Right kidney (tissue), 9 donors: ENCODE measurements around the gene SPATA13.
"Not testable (repeated sequence)": the region's sequence is repeated elsewhere in the genome, so short reads cannot be mapped to it uniquely, and the experiment has no call there.

Source experiments
- DNase-seq: peaks from one replicate; pipeline ENCODE4 v3.0.0-alpha.2; 2016
- long read RNA-seq, 8 donors: transcript quantifications; one replicate each; lab custom pipeline, GENCODE V29; 2026

The SPATA13 gene
- long read RNA-seq, donor 1, full-length matches to known transcripts, result 2 of 2 reads
- long read RNA-seq, donor 1, partial matches to known transcripts, result 0 of 2 reads
- long read RNA-seq, donor 1, other reads (novel, unspliced or antisense), result 0 of 2 reads
- long read RNA-seq, donor 2, partial matches to known transcripts, result 5 of 8 reads
- long read RNA-seq, donor 2, other reads (novel, unspliced or antisense), result 0 of 8 reads
- long read RNA-seq, donor 3, full-length matches to known transcripts, result 6 of 6 reads
- long read RNA-seq, donor 3, partial matches to known transcripts, result 0 of 6 reads
- long read RNA-seq, donor 3, other reads (novel, unspliced or antisense), result 0 of 6 reads
- long read RNA-seq, donor 4, transcript SPATA13-209 (2 exons, 2,191 nt), result major isoform, 8 of 22 reads
- long read RNA-seq, donor 4, partial matches to known transcripts, result 12 of 22 reads
- long read RNA-seq, donor 4, other reads (novel, unspliced or antisense), result 0 of 22 reads
- long read RNA-seq, donor 5, full-length matches to known transcripts, result 6 of 6 reads
- long read RNA-seq, donor 5, partial matches to known transcripts, result 0 of 6 reads
- long read RNA-seq, donor 5, other reads (novel, unspliced or antisense), result 0 of 6 reads
- long read RNA-seq, donor 6, full-length matches to known transcripts, result 10 of 10 reads
- long read RNA-seq, donor 6, partial matches to known transcripts, result 0 of 10 reads
- long read RNA-seq, donor 6, other reads (novel, unspliced or antisense), result 0 of 10 reads
- long read RNA-seq, donor 7, full-length matches to known transcripts, result 13 of 34 reads
- long read RNA-seq, donor 7, partial matches to known transcripts, result 21 of 34 reads
- long read RNA-seq, donor 7, other reads (novel, unspliced or antisense), result 0 of 34 reads
- long read RNA-seq, donor 8, full-length matches to known transcripts, result 8 of 8 reads
- long read RNA-seq, donor 8, partial matches to known transcripts, result 0 of 8 reads
- long read RNA-seq, donor 8, other reads (novel, unspliced or antisense), result 0 of 8 reads

DNA sequence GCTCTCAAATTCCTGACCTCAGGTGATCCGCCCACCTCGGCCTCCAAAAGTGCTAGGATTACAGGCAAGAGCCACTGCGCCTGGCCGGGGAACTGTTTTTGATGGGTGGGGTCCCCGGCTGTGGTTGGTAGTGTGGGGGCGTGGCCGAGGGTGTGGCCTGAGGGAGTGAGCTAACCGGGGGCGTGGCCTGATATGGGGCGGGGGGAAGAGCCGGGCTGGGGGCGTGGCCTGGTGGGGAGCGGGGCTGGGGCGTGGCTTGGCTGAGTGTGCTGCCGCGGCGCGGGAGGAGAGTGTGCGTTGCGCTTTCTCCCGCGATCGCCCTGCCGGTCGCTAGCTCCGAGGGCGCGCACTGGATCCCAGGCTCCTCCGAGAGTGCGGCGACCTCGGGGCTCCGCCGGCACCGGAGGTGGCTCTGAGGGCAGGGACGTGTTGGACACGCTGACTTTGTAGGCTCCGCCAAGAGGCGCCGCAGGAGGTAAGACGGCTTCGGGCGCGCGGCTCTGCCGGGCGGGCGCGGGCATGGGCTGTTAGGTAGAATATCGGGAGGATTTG is at the start of gene SPATA13:
SPATA13 (plus strand) TSS at position 263 of the 552 bp plus-strand sequence. CDS start 62,210 bp downstream, outside the sequence.
- peak; percentile 91 for DNase-seq

GRCh38 chr13:24112791-24113190 is 47.7 kb upstream of the SPATA13 start:
- no peak for DNase-seq

DNA sequence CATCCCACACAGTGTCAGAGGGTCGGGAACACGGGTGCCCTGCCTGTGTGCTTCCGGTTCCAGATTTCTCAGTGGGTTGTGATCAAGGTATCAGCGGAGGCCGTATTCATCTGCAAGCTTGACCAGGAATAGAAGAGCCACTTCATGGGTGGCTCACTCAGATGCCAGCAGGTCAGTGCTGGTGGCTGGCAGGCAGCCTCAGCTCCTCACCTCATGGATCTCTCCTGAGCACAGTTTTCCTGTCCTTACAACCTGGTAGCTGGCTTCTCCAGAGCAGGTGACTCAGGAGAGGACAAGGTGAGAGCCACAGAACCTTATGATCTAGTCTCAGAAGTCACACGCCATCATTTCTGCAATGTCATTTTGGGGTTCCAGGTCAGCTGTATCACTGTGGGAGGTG is 44.8 kb upstream of the SPATA13 start:
- no peak for DNase-seq

DNA sequence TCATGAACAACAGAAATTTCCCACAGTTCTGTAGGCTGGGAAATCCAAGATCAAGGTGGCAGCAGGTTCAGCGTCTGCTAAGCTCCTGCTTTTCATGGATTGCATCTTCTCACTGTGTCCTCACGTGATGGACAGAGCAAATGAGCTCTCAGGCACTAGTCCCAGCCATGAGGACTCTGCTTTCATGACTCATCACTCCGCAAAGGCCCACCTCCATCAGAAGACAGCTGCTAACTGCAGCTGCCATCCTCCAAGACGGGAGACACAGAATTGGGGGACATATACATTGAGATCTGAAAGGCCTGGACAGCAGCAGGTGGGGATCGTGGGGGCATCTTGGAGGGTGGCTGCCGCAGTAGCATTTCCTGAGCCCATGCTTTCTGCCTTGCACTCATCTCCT is 44.4 kb upstream of the SPATA13 start:
- DNase-seq, result no peak

DNA sequence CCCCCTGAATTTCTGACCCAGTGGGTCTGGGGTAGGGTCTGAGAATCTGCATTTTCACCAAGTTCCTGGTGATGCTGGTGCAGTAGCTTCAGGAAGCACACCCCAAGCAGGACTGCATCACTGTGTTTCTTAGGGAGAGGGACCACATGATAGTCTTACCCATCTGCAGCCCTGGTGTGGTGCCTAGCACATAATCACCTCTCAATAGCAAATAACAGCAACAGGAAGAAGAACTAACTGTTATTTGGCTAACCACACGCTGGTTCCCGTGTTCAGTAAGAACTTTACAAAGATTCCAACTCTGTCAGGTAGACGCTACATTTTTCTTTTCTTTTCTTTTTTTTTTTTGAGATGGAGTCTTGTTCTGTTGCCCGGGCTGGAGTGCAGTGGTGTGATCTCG is 41.9 kb upstream of the SPATA13 start:
- no peak for DNase-seq

GRCh38 chr13:24119626-24120508 is 40.7 kb upstream of the SPATA13 start:
- no peak for DNase-seq

DNA sequence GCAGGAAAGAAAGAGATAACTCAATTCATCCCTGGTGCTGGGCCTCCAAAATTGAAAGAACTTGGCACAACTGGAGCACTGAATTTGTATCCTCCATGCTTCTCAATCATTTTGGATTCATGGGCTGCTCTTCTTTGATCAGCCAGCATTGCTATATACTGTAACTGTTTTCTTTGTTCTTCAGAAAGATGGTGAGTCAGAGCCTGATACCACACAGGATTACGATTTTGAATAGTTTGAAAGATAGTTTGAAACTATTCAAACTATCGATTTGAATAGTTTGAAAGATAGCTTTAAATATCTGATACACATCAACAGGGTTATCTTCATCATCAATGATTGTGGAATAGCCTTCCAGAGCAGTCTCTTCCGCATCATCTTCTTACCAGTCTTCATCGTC is 38.5 kb upstream of the SPATA13 start:
- DNase-seq, result not testable (repeated sequence)

GRCh38 chr13:24122569-24122968 is 38.0 kb upstream of the SPATA13 start:
- DNase-seq, result no peak

- DNase-seq, result no peak
Measured at GRCh38 chr13:24123761-24124160, 36.8 kb upstream of the SPATA13 start.

DNA sequence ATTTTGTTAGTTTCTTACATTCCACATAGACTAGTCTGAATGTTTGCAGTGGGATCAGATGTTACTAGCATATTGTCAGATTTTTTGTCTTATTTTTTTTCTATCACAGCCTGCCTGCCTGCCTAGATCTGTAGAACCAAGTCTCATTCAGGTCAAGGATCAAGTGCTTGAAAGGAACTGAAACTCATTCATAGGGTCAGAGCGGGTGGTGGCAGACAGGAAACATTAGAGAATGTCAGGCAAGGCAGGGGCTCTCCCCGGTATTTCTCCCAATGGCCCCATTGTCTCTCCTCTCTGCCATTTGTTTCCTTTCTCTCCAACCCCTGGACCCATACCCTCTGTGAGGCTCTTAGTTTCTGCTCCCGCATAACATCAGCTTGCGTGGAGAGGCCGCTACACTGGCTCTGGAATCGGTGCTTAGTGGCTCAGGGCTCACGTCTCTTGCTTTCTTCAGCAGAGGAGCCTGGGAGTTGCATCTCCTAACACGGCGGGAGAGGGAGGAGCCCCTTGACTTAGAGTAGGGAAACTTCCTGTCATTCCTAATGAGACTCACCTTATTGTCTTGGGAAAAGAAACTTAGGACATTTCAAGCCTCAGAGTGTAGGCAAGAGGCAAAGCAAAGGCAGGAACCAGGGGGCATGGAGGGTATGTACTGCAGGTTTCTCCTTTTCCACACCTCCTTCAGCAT is 35.6 kb upstream of the SPATA13 start:
- DNase-seq, result no peak

DNA sequence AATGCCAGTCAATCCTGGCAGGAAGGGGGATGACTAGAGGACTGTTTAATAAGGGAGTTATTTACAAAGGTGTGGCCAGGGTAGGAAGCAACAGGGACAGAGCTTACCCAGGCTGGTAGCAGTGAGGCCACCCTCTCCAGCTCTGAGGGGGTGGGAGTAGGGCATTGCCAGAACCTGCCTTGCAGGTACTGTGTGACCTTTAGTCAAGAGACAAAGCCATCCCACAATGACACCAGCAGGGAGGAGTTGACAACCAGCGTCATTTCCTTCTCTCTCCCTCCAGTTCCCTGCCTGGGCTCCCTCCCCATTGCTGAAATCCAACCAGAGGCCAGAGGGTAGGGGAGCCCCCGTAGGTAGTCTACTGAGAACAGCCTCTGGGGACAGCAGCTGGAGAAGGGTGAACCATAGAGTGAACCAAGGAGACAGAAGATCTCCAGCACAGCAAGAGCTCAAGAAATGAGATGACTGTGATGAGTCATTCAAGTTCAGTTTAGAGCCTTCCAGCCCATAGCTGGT is 33.3 kb upstream of the SPATA13 start:
- DNase-seq, result no peak

GRCh38 chr13:24128112-24128511 is 32.4 kb upstream of the SPATA13 start:
- no peak for DNase-seq

DNA sequence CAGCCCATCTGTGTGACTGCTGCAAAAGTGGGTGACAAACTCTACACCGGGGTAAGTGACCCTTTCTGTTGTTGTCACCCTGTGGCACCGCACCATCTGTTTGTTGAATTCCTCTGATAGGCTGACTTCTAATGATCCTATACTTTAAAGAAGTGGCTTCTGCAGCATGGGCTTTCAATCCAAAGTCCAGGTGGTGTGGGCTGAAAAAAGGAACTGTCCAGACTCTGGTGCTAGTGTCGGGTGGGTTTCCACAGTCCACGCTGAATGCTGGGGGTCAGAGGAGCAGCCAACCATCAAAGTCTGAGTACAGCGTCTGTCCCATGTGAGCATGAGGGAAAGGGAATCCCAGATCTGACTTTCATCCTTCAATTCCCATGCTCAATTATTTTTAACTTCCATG is 31.6 kb upstream of the SPATA13 start:
- no peak for DNase-seq

DNA sequence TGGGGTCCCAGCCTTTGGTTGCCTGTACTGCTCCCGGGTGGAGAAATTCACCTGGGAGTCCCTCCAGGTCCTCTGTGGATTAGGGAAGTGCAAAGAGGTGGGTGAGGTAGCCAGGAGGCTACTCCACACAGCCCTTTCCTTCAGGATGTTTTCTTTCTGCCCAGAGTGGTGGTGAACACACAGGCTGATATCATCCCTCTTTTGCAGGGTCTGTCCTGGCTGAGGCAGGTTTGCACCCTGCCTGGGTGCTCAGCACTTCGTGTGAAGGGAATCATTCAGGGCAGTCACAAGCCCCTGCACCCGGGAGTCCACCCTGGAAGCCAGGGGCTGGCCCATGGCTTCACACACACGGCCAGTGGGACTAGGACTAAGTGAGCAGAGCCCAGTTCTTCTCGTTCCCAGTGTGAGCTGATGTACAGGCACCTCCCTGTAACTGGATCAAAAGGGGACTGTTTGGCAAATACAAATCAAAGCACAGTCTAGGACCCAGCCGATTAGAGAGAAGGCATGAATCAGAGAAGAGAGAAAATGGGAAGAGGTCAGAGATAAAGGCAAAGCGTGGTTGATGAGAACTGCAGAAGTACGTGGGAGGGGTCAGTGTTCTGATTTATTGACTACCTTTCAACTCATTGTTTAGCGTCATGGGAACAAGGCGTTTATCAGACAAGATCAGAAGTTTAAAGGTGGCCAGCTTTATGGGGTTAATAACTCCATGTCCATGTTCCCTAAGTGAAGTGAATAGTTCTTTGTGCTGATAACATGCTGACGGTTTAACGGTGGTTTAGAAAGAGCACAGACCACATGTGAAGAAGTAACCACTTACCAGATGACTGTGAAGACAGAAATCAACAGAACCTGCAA is 30.4 kb upstream of the SPATA13 start:
- DNase-seq, result no peak

DNA sequence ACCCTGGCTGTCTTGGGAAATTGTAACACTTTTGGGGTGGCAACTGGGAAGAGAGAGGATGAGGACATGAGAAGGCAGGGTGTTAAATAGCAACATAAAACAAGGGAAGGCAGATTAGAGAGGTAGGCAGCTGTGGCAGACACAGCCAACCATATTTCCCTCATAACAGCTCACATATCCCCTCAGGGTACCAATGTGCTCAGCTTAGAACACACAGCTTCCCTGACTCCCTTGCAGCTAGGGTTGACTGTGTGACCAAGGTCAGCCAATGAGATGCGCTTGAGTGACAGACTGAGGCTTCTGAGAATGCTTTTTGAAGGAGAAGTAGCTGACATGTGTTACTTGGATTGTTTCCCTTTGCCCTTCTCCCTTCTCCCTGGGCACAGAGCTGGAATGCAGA is 28.8 kb upstream of the SPATA13 start:
- no peak for DNase-seq

DNA sequence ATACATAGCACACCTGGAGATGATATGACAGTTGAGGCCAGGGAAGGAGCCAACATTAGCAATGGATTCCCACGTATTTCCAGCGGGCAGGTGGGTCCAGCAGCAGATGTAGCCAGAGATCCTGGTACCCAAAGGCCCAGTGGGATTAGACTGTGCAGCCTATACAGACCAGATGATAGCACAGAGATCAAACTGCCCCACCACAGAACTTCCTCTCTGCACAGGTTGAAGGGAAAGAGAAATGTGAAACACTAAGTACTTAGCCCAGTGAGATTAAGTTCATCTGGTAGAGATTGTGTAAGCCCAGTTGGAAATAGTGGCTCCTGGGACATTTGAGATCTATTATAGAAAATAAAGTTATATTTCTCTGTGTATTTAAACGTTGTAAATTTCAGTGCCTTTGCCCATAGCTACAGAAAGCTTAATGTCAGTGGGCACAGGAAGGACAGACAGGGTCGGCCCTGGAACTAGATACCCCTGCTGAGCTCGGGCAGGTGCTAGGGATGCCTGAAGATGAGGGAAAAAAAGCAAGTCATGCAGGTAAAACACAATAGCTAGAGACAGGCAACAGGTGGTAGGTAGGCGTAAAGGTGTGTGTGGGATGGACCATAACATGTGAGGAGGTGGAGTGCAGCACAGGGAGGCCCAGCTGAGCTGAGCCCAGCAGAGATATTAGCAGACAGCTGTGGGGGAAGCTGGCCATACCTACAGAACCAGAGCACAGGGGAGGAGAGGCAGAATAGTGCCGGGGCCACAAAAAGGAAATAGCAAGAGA is 27.3 kb upstream of the SPATA13 start:
- no peak for DNase-seq

GRCh38 chr13:24134231-24134630 is 26.3 kb upstream of the SPATA13 start:
- DNase-seq, result no peak

- no peak for DNase-seq
Measured at GRCh38 chr13:24134757-24135156, 25.8 kb upstream of the SPATA13 start.

GRCh38 chr13:24135674-24136300 is 24.7 kb upstream of the SPATA13 start:
- DNase-seq, result no peak
